ENCODE results near the gene USP21. TPM values are rescaled to one million over a fixed set of nuclear protein-coding genes. Genes with fewer than 3 reads are reported as not detected.

Gene USP21
- polyA plus RNA-seq, 3 donors, result 49.0 to 52.6 (median 52.5) TPM

DNA sequence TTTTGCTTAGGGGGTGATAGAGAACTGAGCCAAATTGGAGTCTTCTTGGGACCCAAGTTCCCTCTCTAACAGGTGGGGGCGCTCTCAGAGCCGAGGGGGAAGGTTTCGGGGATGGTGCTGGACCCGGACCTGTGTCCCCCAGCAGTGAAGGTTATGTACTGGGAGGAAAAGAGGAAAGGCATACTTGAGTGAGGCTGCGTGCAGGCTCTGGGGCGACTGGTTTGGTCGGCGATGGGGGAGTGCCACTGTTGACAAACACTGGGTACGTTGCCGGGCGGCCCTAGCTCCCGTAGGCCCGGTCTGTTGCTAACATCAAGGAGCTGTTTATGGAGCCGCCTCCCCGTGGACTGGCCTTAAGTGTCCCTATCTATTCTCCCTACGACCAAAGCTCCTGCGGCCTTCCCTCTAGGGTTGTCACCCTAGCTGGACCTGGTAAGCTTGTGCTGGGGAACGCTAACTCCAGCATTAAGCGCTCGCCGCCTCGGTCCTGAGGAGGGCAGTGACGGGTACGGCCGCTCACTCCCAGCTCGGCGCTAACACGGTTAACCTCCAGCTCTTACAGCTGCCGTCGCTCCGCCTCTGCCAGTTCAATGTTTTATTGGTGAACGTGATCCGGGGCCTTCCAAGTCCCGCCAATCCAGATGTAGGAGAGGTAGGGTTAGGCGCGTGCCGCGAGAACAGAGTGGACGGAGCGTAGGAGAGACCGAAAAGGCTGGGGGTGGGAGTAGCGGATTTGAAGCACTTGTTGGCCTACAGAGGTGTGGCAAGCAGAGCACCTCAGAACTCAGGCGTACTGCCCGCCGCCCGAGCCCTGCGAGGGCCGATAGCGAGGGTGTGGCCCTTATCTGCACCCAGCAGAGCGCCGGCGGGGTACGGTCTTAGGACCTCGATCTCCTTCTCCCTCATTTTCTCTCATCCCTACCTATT, 6.7 kb downstream of the USP21 start, which contains the start of gene PPOX:
Gene PPOX (plus strand): TSS at position 685 of the 927 bp plus-strand sequence. CDS start 422 bp downstream, outside the sequence.
- peak; percentile 98 for DNase-seq

DNA sequence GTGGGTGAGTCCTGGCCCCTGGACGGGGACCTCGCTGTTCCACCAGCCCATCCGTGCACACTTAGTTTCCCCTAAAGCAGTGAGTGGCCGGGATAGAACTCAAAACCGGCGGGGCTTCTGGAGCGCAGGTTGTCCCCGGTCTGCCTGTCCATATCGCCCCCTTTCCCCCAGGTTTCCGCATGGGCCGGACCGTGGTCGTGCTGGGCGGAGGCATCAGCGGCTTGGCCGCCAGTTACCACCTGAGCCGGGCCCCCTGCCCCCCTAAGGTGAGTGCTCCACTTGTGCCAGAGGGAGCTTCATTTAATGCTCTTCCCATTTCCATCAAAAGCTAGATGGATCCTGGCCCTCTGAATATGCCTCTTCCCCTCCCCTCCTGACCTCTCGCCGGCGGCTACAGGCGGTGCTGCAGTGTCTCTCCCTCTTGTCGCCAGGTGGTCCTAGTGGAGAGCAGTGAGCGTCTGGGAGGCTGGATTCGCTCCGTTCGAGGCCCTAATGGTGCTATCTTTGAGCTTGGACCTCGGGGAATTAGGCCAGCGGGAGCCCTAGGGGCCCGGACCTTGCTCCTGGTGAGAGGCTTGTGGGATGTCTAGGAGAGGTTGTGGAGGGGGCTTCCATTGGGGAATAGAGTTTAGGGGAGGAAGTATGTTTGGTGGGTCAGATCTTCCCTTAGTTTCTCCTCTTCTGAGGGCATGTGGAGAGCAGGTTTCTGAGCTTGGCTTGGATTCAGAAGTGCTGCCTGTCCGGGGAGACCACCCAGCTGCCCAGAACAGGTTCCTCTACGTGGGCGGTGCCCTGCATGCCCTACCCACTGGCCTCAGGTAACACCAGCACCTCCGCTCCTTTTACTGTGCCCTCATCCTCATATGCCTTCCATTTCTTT, 7.6 kb downstream of the USP21 start:
- DNase-seq, result no peak

DNA sequence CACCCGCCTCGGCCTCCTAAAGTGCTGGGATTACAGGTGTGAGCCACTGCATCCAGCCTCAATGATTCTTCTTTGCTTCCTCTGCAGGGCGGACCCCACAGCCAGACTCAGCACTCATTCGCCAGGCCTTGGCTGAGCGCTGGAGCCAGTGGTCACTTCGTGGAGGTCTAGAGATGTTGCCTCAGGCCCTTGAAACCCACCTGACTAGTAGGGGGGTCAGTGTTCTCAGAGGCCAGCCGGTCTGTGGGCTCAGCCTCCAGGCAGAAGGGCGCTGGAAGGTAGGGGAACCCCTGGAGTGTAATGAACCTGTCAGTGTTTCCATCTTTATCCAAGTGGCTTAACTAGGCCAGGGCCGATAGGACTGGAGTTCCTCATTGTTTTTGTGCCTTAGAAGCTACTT, 9.6 kb downstream of the USP21 start:
- no peak for DNase-seq

DNA sequence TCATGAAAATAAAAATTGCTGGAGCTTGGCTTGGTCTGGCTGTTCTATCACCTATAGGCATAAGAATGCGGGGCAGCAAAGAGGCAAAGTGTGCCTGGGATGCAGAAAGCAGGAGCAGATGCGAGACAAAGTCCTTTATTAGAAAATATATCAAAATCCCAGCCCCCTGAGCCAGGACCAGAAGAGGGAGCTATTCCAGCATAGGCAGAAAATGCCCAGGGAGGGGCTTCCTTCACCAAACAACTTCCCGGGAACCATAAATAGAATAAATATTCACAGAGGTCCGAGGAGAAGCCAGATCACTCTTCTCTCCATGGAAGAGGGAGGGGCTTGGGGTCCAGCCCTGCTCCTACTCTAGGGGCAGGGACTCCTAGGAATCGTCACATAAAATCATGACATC, 11.9 kb downstream of the USP21 start:
- no peak for DNase-seq

DNA sequence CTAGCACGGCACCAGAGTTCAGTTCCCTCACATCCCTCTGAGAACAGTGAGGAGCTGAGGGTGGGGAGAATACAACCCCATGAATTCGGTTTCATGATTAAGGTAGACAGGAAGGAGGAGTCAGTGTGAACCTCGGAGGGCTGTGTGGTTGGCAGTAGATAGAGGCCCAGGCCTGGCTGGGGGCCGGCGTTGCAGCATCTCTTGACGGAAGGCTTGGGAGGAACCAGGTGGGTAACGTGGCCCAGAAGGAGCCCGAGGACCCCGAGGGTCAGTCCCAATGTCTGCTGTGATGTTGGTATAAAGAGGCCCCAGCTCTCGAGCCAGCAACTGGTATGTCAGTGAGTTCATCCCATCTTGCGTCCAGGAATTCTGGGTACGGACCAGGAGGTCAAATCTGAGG, 12.4 kb downstream of the USP21 start:
- no peak for DNase-seq

DNA sequence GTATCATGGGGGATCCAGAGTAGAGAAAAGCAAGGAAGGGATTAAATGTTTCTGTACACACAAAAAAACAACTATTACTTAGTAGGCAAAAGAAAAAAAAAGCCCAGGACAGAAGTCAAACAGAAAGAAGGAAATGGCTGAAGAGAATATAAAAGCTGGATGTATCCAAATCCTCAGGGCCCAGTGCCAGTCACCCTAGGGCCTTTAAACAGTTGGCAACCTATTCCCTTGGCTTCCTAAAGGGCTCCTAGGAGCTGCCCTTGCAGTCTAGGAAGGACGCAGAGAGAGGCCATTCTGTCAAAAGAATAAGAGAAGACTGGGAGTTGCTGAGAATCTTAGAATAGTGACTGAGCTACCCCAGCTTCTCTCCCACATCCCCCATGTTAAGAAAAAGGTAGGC, 13.0 kb downstream of the USP21 start:
- no peak for DNase-seq

DNA sequence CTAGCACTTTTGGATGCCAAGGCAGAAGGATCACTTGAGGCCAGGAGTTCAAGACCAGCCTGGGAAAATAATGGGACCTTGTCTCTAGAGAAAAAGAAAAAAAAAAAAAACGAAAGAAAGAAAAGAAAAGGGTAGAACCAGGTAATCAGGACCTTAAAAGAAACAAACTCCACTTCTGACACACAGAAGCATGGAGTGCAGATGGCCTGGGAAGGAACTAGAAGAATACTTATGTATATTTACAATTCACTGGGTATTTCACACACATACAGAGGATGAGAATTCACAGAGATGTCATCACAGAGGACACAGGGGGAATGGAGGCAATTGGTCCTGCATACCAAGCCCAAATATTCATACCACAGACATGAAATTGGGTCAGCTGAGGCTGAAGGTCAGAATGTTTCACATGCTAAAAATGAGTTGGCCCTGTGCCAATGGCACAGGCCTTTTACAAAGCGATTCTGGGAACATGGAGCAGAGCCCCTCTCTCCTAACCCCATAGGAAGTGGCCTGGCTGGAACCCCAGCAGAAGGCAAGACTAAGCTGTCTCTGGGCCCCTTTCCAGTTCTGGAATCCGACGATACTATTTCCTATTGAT, 13.6 kb downstream of the USP21 start:
- DNase-seq, result no peak

DNA sequence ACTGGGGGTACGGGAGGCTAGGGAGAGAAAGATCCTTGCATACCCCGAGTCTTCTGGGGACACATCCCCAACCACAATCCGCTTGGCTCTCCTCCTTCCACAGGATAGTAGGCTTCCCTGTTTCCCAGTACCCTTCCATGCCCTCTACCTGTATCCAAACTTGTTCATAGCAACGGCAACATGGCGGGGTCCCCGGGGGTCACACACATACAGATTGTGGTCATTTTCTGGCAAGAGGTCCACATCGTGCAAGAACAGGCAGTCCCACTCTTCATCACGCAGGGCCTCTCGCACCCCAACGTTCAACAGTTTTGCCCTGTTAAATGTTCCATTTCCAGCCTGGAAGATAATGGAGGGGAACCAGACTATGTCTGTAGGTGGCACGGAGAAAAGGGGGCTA, 14.4 kb downstream of the USP21 start:
- DNase-seq, result no peak

DNA sequence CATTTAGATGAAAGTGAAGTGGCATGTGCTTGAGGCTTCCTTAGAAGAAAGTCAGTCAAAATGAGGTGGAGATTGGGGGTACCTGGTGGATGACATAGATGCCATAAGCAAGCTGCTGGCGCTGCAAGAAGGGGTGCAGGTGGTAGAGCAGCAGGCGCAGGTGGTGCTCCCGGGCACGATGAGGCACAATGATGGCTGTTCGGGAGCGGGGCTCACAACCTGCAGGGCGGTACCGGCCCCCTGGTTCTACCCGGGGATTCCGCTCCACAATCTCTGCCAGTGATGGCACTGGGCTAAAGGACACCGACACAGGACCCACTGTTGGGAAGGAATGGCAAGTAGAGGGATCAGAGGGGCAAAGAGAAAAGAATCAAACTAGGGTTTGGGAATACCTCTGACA, 15.6 kb downstream of the USP21 start:
- DNase-seq, result no peak

DNA sequence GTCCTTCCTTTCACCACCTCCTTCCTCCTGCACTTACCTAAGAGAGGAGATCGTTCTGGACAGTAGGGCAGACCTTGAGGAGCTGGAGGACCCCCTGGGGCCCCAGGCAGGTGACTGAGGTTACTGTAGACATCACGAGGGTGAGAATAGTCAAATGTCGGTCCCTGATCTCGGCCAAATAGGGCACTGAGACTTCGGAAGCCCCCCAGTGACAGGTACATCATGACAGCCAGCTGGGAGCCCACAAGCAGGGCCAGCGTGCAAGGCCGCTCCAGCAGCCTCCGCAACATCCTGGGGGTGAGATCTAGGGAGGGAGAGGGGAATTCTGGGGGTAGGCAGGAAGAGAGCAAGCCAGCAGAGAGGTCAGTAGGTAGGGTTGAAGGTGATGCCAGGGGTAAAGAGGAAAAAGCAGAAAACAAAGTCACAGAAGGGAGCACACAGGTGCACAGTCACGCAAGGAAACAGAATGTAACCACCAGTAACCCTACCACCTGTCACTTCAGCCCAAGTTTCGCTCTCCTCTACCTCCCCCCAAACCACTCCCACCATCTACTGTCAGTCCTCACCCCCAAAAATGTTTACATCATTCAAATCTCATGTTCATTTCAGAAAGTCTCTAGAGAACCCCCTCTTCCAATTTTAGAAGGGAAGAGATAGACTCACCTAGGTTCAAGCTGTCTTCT, 16.6 kb downstream of the USP21 start:
- no peak for DNase-seq

DNA sequence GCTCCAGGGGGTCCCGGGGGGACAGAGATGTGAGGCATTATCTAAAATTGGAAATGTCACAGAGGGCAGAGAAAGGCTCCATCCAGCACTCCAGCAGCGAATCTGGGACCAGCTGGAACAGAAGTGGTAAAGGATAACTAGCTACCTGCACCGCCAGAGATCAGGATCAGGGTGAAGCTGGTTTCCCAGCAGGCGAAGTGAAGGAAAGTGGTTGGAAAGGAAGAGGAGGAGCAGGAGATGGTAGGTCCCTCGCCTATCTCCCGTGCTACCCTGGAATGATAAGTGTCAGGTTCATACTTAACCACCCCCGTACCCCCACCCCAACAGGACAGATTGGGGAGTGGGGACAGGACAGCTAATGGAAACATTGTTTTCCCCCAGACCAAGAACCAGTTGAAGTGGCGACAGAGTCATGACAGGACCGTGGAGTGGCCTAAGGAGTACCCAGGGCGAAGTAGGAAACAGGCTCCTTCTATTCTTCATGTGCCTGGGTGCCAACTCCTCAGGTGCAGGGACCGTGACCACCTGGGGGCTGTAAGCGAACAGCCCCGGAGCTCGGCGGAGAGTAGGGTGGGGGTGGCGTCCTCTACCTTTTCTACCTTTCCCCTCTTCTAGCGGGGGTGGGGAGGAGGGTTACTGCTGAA, 17.3 kb downstream of the USP21 start:
- DNase-seq, result no peak

DNA sequence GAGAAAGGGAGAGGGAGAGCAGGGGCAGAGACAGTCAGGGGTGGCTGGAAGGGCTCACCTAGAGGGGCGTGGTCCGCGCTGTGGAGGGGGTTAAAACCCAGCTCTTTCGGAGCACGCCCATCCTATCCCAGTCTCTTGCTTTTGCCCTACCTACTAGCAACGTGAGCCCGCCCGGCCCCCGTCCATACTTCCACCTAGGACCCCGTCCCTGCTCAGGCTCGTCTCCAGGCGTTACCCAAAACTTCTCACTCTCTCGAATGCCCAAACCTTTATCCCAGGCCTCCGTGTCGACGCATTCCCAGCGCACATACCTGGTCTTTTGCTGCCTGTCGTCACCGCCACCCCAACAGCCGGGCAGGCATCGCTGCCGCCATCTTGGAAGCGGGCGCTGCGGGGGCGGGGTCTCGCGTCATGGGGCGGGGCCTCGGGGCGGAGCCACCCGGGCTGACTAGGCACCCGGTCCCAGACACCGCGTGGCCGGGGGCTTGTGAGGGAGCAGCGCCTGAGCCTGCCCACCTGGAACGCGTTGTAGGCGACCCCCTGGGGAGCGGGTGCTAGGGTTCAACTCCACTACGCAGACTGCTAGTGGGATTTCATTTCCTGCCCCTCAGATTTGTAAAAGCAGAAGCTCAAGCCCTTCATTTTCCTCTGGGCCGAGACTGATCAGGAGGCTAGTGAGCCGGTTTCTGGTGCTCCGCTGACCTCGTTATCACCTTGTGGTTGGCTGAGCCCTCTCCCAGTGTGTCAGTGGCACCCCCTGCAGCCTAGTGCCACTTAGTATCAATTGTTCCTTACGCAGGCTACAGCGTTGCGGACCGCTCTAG, 18.0 kb downstream of the USP21 start, which contains the start of gene B4GALT3:
Gene B4GALT3 (minus strand): TSS at position 396 of the 824 bp plus-strand sequence. CDS start 1,447 bp downstream, outside the sequence.
- DNase-seq, result peak; percentile 88

DNA sequence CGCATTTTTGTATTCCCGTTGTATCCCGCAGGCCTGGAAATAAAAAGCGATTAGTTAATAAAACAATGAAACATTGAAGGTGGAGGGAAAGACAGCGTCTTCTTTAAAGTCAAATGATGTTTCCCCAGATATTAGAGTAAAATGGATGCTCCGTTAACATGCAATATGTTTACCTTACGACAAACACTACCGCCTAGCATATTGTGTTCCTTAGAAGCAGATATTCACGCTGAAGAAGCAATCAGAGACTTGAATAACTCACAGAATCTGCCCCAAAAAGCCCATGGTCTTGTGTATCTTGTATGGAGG, 18.6 kb downstream of the USP21 start:
- DNase-seq, result no peak

DNA sequence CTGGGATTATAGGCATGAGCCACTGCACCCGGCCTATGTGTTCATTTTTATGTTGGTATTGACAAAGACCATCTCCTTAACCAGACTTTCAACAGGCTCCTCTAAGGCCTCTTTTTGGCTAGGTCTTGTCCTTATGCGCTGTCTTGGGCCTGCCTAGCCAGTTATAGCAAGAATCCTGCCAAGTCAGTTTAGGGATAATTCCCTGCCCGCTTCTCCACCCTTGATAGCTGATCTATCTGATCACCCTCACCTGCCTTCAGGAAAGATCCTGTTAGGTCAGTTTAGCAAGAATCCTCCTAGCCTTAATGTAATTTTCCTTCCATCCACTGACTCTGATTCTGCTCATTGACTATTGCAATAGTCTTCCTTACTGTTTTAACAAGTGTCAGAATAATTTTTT, 20.4 kb downstream of the USP21 start:
- DNase-seq, result no peak

DNA sequence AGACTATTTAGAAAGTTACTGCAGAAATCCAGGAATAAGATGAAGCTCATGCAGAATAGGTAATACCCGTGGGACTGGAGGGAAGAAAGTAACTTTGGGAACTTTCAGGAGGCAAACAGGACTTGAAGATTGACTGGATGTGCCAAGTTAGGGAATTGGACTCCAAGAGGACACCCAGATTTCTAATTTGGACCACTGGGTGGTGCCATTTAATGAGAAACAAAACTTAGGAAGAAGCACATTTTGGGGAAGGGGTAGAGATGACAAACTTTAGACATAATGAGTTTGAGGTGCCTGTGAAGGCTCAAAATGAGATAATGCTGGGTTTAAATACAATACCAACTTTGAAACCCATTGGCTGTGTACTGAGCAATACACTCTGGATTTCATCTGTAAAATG, 21.3 kb downstream of the USP21 start:
- DNase-seq, result no peak

DNA sequence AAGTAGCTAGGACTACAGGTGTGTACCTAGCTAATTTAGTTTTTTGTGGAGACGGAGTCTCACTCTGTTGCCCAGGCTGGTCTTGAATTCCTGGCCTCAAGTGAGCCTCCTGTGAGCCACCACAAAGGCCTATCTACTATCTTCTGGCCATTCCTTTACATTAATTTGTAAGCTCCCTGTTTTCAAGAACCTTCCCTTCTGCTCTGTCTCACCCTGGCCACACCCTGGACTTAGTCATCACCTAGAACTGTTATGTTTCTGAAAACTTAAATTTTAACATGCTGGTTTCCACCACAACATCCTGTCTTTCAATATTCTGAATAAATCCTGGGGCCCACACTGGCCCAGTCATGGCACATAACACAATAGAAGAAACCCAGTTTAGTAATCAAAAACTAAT, 22.9 kb downstream of the USP21 start:
- no peak for DNase-seq

DNA sequence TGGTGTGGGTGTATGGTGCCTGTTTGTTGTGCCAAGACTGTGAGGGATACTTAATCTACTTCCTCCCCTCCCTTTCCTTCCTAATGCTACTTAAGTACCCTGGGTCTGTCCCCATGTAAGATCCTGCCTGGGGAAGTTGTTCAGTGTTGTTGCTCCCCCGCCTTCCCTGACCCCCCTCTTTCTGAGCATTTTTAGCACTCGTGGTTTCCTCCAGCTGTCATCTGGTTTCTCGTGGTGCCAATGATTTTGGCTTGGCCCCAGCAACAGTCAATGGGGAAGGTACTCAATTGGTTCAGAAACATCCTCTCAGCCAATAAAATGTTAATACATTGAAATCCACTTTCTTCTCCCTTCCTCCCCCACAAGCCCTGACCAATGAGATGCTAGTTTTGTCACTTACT, 26.0 kb downstream of the USP21 start:
- no peak for DNase-seq

DNA sequence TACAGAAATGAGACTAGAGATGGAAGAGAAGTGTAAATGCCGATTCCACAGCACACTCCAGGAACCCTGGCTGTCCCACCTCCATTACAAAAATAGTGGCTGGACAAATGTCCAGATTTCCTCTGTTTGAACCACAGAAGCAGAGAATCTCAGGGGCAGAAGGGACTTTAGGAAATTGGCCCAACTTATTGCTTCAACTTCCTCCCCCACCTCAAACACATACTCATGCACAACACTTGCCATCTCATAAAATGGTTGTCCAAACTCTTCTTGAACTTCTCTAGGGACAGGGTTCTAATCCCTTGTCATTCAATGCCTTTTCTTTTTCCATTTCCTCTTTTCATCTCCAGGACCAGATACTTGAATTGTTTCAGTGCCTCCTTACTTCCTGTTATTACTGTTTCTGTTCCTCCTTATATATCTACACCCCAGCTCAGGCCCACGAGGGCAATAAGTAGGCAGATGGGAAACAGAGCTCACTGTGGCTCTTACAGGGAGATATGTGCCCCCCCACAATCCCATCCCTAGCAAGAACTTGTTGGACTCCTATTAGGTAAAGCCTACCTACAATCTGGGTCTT, 26.5 kb downstream of the USP21 start:
- no peak for DNase-seq

DNA sequence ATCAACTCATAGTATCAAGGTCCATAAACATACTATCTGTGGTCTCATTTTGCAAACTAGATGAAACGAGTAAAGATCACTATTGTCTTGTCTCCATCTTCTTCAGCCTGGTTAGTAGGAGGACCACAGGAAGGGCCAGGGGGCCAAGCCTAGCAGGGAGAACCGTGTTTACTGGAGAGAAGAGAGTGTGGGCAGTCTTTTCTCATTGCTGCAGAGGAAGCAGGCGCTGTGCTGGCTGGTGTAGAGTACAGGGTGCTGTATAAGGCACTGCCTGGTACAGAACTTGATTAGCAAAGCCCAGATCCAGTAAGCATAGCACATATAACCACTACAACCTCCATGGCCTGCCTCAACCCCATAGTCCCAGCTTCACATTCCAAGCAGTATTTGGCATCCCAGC, 28.0 kb downstream of the USP21 start:
- no peak for DNase-seq

DNA sequence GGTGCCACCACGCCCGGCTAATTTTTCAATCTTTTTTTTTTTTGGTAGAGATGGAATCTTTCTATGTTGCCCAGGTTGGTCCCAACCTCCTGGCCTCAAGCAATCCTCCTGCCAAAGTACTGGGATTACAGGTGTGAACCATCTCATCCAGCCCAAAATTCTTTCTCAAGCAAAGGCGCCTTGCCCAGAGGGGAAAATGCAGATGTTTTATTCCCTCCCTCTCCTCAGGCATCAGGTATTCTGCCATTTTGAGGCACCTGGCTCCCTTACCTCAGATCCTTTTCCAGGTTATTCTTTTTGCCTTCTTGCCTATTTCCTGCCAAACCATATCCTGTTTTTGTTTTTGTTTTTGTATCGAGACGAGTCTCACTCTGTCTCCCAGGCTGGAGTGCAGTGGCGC, 29.1 kb downstream of the USP21 start:
- no peak for DNase-seq
